Thymus (tissue), 11 donors: ENCODE data around the gene EPX. TPM values are rescaled to one million over a fixed set of nuclear protein-coding genes. Genes with fewer than 3 reads are reported as not detected.

Experiments
- DNase-seq, 9 donors: peaks; one replicate each; pipeline ENCODE4 v3.0.0-alpha.2; 2013; ENCODE audit warnings: low spot score in 9 of 9, low read depth in 6 of 9, missing footprints in 1 of 9
- H3K27ac ChIP-seq, 2 donors: one replicate each; pipeline ENCODE4 v1.5.1; 2013; ENCODE audit warnings: control low read depth in 1 of 2, low read depth in 1 of 2, low read length in 1 of 2, mild to moderate bottlenecking in 1 of 2, moderate library complexity in 1 of 2
- H3K27me3 ChIP-seq, 2 donors: one replicate each; pipeline ENCODE4 v1.5.1; 2013; ENCODE audit warnings: low read length in 1 of 2; ENCODE audit not compliant: control insufficient read depth in 2 of 2, insufficient read depth in 1 of 2
- H3K36me3 ChIP-seq, 2 donors: one replicate each; pipeline ENCODE4 v1.5.1; 2013; ENCODE audit warnings: low read length in 1 of 2, mild to moderate bottlenecking in 1 of 2, moderate library complexity in 1 of 2; ENCODE audit not compliant: control insufficient read depth in 2 of 2, insufficient read depth in 2 of 2
- H3K4me1 ChIP-seq, 2 donors: one replicate each; pipeline ENCODE4 v1.5.1; 2013; ENCODE audit warnings: low read length in 2 of 2; ENCODE audit not compliant: control insufficient read depth in 2 of 2, insufficient read depth in 2 of 2
- H3K4me3 ChIP-seq, 2 donors: one replicate each; pipeline ENCODE4 v1.5.1; 2013; ENCODE audit warnings: low read length in 2 of 2, control low read depth in 1 of 2, mild to moderate bottlenecking in 1 of 2
- H3K9me3 ChIP-seq, 2 donors: one replicate each; pipeline ENCODE4 v1.5.1; 2013; ENCODE audit warnings: low read length in 1 of 2, mild to moderate bottlenecking in 1 of 2; ENCODE audit not compliant: control insufficient read depth in 2 of 2, insufficient read depth in 1 of 2
- WGBS: extraction: QIAGEN DNeasy Blood & Tissue Kit; methylation state at CpG from one replicate; pipeline ENCODE4 v1.1.7; 2013; 5-methylcytosine and 5-hydroxymethylcytosine counted together
- polyA plus RNA-seq: library from polyadenylated mRNA; stranded (reverse); fragments of 200-250 nt; gene quantifications from one replicate; pipeline ENCODE4 v1.2.3, GENCODE V29; 2013
- total RNA-seq: library from RNA; stranded (reverse); fragments of 120-200 nt; gene quantifications from one replicate; pipeline ENCODE4 v1.2.4, GENCODE V29; 2013
- donor health status: healthy.

Gene EPX
- total and polyA plus RNA-seq, 2 donors = 1.3 to 14.9 TPM

GRCh38 chr17:58156839-58157803, 35.4 kb upstream of the EPX start:
- Histone ChIP-seq H3K27ac (no peak overlapping the region), H3K36me3 (no peaks in the 10 kb centered on the region), H3K27me3 (peaks cover 22 to 55% of the 10 kb centered on the region in 2 donors), H3K4me1 (peaks cover 11% of the 10 kb centered on the region in 2 donors), H3K9me3 (no peaks in the 10 kb centered on the region), H3K4me3 (peak overlapping the region in 1 of 2 donors; percentile 35)
- DNase-seq = peak in 2 of 9 donors; percentile 6 to 24
- whole genome bisulfite sequencing = 3% methylated on average over 65 of the region's 65 CpGs

GRCh38 chr17:58158181-58158580, 34.3 kb upstream of the EPX start:
- no peaks in the 10 kb centered on the region for H3K36me3 ChIP-seq
- no peak overlapping the region for H3K4me3 ChIP-seq
- peaks cover 22 to 55% of the 10 kb centered on the region in 2 donors for H3K27me3 ChIP-seq
- no peak for DNase-seq
- no peaks in the 10 kb centered on the region for H3K9me3 ChIP-seq
- H3K27ac ChIP-seq = no peak overlapping the region
- H3K4me1 ChIP-seq = peaks cover 3 to 7% of the 10 kb centered on the region in 2 donors
- 93% methylated on average over 2 of the region's 2 CpGs for WGBS

GRCh38 chr17:58161566-58161965, 31.0 kb upstream of the EPX start:
- H3K9me3 ChIP-seq = no peaks in the 10 kb centered on the region
- no peak for DNase-seq
- no peak overlapping the region for H3K4me3 ChIP-seq
- H3K36me3 ChIP-seq = no peaks in the 10 kb centered on the region
- WGBS = 93% methylated on average over 3 of the region's 3 CpGs
- H3K27ac ChIP-seq = no peak overlapping the region
- peaks cover 0 to 6% of the 10 kb centered on the region in 2 donors for H3K4me1 ChIP-seq
- peaks cover 15 to 43% of the 10 kb centered on the region in 2 donors for H3K27me3 ChIP-seq

GRCh38 chr17:58165981-58166380, 26.5 kb upstream of the EPX start:
- WGBS = 16% methylated on average over 2 of the region's 2 CpGs

GRCh38 chr17:58166682-58167081, 25.8 kb upstream of the EPX start, which contains the start of gene OR4D2:
TSS of gene OR4D2 (plus strand) at chr17:58166982. CDS start at chr17:58169656, 2,674 bp downstream.
- Histone ChIP-seq H3K27ac (no peak within 1 kb of the TSS), H3K9me3 (no peaks in the 10 kb centered on the region), H3K27me3 (peaks cover 0 to 19% of the 10 kb centered on the region in 2 donors), H3K4me1 (no peaks in the 10 kb centered on the region), H3K36me3 (no peaks in the 10 kb centered on the region), H3K4me3 (no peak within 1 kb of the TSS)
- WGBS = 76% methylated on average over 6 of the region's 6 CpGs
- DNase-seq = no peak

More at GRCh38 chr17:58165981-58166380, 26.5 kb upstream of the EPX start:
- Histone ChIP-seq H3K27me3 (peaks cover 0 to 22% of the 10 kb centered on the region in 2 donors), H3K9me3 (no peaks in the 10 kb centered on the region), H3K27ac (no peak overlapping the region), H3K4me1 (no peaks in the 10 kb centered on the region), H3K36me3 (no peaks in the 10 kb centered on the region), H3K4me3 (no peak overlapping the region)
- peak in 1 of 9 donors; percentile 15 for DNase-seq

GRCh38 chr17:58170622-58171021, 21.9 kb upstream of the EPX start:
- 7% methylated on average over 4 of the region's 4 CpGs for WGBS
- H3K27ac ChIP-seq = no peak overlapping the region
- peaks cover 0 to 15% of the 10 kb centered on the region in 2 donors for H3K27me3 ChIP-seq

GRCh38 chr17:58172369-58173071, 20.0 kb upstream of the EPX start:
- peak in 3 of 9 donors; percentile 7 to 31 (median 23) for DNase-seq
- no peaks in the 10 kb centered on the region for H3K4me1 ChIP-seq
- 40% methylated on average over 2 of the region's 2 CpGs for WGBS
- H3K9me3 ChIP-seq = no peaks in the 10 kb centered on the region
- no peak overlapping the region for H3K27ac ChIP-seq
- no peaks in the 10 kb centered on the region for H3K36me3 ChIP-seq
- no peak overlapping the region for H3K4me3 ChIP-seq
- H3K27me3 ChIP-seq = peaks cover 0 to 15% of the 10 kb centered on the region in 2 donors

More at GRCh38 chr17:58170622-58171021, 21.9 kb upstream of the EPX start:
- H3K4me1 ChIP-seq = no peaks in the 10 kb centered on the region
- H3K9me3 ChIP-seq = no peaks in the 10 kb centered on the region
- DNase-seq = no peak
- no peak overlapping the region for H3K4me3 ChIP-seq
- H3K36me3 ChIP-seq = no peaks in the 10 kb centered on the region

GRCh38 chr17:58174871-58175270, 17.7 kb upstream of the EPX start:
- WGBS = 79% methylated on average over 3 of the region's 3 CpGs
- Histone ChIP-seq H3K4me3 (no peak overlapping the region), H3K9me3 (no peaks in the 10 kb centered on the region), H3K4me1 (no peaks in the 10 kb centered on the region), H3K36me3 (no peaks in the 10 kb centered on the region), H3K27me3 (peaks cover 0 to 8% of the 10 kb centered on the region in 2 donors), H3K27ac (no peak overlapping the region)
- DNase-seq = no peak

GRCh38 chr17:58176200-58176599, 16.3 kb upstream of the EPX start:
- 49% methylated on average over 7 of the region's 7 CpGs for whole genome bisulfite sequencing
- Histone ChIP-seq H3K4me1 (no peaks in the 10 kb centered on the region), H3K27ac (no peak overlapping the region), H3K27me3 (peaks cover 0 to 3% of the 10 kb centered on the region in 2 donors), H3K4me3 (no peak overlapping the region), H3K36me3 (no peaks in the 10 kb centered on the region), H3K9me3 (no peaks in the 10 kb centered on the region)
- peak in 2 of 9 donors; percentile 18 to 27 for DNase-seq
